Osteocyte (in vitro differentiated cells): ENCODE results near the gene CCDC192. TPM values are rescaled to one million over a fixed set of nuclear protein-coding genes. Genes with fewer than 3 reads are reported as not detected.

ENCODE experiments used
- DNase-seq: peaks from one replicate; pipeline ENCODE4 v3.0.0; 2021; ENCODE audit warnings: mixed read lengths; ENCODE audit not compliant: unreplicated experiment; ENCODE audit errors: extremely low spot score
- H3K27ac Mint-ChIP-seq: one replicate; pipeline ENCODE4 v1.8.0; 2021; ENCODE audit warnings: mild to moderate bottlenecking, mixed read lengths; ENCODE audit not compliant: unreplicated experiment
- H3K27me3 Mint-ChIP-seq: one replicate; pipeline ENCODE4 v1.8.0; 2021; ENCODE audit warnings: mixed read lengths; ENCODE audit not compliant: unreplicated experiment
- H3K36me3 Mint-ChIP-seq: one replicate; pipeline ENCODE4 v1.8.0; 2021; ENCODE audit warnings: mixed read lengths; ENCODE audit not compliant: unreplicated experiment
- H3K4me1 Mint-ChIP-seq: one replicate; pipeline ENCODE4 v1.8.0; 2021; ENCODE audit warnings: mixed read lengths; ENCODE audit not compliant: unreplicated experiment
- H3K4me3 Mint-ChIP-seq: one replicate; pipeline ENCODE4 v1.8.0; 2021; ENCODE audit warnings: mild to moderate bottlenecking, moderate library complexity, mixed read lengths; ENCODE audit not compliant: unreplicated experiment
- H3K9me3 Mint-ChIP-seq: one replicate; pipeline ENCODE4 v1.8.0; 2021; ENCODE audit warnings: mixed read lengths; ENCODE audit not compliant: unreplicated experiment
- total RNA-seq: library from RNA; stranded (reverse); gene quantifications from 2 replicates; pipeline ENCODE4 v1.2.1, GENCODE V29; 2021
- TF ChIP-seq, protein P1 (sequence below): fragments of 200-600 bp; sonication (generic); IDR thresholded peaks from 2 replicates; pipeline ENCODE4 v1.5.0; 2021; ENCODE audit warnings: antibody characterized with exemption, mild to moderate bottlenecking, moderate library complexity

Gene CCDC192
- total RNA-seq, 1 donor from 2014 or later, result not detected

DNA sequence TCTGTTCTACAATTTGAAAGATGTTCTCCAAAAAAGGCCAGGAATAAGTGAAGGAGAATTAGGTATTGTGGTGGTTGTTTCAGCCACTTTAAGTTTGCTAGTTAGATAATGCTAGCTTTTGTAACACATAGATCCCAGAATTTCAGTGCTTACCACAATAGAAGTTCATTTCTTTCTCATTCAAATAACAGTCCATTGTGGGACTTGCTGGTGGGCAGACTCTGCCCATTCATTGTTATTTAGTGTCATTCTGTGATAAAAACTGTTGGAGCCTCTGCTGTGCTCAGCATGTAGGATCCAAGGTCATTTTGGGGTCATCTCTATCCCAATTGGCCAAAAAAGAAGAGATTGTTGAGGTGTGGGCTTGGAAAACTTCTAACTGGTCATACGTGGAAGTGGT lies 106.8 kb downstream of the CCDC192 start:
- TF ChIP-seq, protein P1, sequence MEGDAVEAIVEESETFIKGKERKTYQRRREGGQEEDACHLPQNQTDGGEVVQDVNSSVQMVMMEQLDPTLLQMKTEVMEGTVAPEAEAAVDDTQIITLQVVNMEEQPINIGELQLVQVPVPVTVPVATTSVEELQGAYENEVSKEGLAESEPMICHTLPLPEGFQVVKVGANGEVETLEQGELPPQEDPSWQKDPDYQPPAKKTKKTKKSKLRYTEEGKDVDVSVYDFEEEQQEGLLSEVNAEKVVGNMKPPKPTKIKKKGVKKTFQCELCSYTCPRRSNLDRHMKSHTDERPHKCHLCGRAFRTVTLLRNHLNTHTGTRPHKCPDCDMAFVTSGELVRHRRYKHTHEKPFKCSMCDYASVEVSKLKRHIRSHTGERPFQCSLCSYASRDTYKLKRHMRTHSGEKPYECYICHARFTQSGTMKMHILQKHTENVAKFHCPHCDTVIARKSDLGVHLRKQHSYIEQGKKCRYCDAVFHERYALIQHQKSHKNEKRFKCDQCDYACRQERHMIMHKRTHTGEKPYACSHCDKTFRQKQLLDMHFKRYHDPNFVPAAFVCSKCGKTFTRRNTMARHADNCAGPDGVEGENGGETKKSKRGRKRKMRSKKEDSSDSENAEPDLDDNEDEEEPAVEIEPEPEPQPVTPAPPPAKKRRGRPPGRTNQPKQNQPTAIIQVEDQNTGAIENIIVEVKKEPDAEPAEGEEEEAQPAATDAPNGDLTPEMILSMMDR, result no peak
- H3K9me3 Mint-ChIP-seq, result peaks cover 2% of the 10 kb centered on the region
- DNase-seq, result no peak
- H3K27ac Mint-ChIP-seq, result no peak overlapping the region
- peaks cover 40% of the 10 kb centered on the region for H3K4me1 Mint-ChIP-seq
- H3K27me3 Mint-ChIP-seq, result no peaks in the 10 kb centered on the region
- H3K4me3 Mint-ChIP-seq, result no peak overlapping the region
- no peaks in the 10 kb centered on the region for H3K36me3 Mint-ChIP-seq

DNA sequence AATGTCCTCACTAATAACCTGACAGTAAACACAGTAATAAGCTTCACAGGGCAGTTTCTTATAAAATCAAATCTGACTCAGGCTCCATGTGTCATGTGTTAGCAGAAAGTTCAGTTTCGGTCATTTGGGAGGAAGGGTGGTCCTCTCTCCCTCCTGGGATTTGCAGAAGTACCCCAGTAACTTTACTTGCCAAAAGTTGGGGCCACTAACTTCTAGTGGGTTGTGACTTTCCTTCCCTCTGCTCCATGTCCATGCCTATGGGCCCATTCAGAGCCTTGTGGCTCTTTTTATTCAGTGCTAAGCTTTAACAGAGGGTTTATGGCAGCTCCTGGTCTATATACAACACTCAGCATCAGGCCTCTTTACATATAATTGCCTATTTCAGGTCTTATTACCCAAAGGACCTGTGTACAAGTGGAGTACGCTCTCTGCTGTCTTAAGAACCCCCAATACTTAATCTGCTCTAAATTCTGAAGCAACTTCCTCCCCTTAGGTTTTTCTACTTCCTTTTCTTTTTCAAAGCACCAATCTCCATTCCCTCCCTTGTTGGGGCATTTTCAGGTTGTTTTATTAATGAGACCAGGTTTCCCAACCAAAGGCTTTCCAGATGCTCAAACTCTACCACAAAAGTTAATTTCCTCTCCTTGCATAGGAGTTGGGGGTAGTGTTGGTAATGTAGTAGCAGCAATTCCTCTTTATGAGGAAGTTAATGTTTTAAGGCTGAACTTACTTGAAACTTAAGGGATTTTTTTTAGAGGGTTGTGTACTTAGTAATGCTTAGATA lies 107.7 kb downstream of the CCDC192 start:
- peaks cover 44% of the 10 kb centered on the region for H3K4me1 Mint-ChIP-seq
- no peak overlapping the region for H3K4me3 Mint-ChIP-seq
- no peaks in the 10 kb centered on the region for H3K27me3 Mint-ChIP-seq
- H3K9me3 Mint-ChIP-seq, result peaks cover 4% of the 10 kb centered on the region
- DNase-seq, result no peak
- no peaks in the 10 kb centered on the region for H3K36me3 Mint-ChIP-seq
- TF ChIP-seq, protein P1, result no peak
- peak overlapping the region; percentile 9 for H3K27ac Mint-ChIP-seq

DNA sequence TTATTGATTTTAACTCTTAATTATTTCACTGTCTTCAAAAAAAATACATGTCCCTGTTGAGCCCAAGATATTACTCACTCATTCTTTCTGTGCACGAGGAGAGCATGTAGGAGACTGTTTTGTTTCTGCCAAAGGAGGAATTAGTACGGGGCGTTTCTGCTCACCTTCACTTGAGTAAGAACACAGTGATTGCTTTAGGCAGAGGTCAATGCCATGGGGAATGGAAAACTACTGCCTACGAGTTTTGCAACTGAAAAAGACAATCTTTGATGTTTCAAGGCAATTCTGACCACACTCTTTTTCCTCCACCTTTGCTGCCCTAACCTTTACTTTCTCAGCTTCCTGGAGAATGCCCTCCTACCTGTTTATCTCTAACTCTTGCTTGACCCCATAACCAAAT lies 109.4 kb downstream of the CCDC192 start:
- Mint-ChIP-seq H3K36me3 (no peaks in the 10 kb centered on the region), H3K4me1 (peaks cover 44% of the 10 kb centered on the region), H3K9me3 (peaks cover 4% of the 10 kb centered on the region), H3K27me3 (no peaks in the 10 kb centered on the region), H3K4me3 (no peak overlapping the region), H3K27ac (peak overlapping the region; percentile 59)
- DNase-seq, result no peak
- TF ChIP-seq, protein P1, result no peak

DNA sequence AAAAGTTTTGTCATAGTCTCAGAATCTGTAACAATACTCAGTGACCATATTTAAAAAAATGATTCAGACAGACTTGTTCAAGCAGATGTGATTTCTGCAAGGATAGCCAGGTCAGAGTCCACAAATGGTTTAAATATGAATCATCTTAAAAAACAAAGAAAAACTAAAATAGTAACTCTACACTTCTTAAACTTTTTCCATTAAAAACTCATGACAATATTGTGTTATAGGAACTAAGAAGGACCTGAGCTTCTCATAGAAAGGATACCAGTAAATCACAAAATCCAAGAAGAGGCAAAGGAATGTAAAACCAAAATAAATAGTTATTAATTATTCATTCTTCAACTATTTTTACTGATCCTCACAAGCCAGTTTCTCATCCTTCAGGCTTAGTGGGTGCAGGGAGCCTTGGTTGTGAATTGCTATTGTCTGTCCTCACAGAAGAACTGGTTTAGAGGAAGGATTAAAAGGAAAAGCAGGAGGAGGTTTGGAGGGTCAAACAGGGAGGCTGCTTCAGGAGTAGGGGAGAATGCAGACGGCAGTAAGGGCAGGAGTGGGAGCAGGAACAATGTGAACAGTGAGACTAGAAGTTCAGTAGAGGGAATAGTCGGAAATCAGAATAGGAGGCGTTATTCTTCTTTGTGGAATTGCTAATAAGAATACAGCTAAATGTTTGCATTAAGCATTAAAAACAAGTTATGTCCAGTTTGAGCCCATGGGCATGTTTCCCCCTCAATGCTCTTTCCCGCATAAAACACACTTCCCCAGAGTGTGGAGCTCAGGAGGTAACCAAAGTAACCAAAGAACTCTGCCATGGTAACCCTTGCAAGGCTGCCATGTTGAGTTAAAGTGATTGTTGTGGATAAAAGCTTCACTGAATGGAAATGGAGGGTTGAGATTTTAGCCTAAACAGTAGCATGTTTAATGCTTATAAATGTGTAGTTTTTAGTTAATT lies 110.7 kb downstream of the CCDC192 start:
- Mint-ChIP-seq H3K27me3 (no peaks in the 10 kb centered on the region), H3K9me3 (peaks cover 4% of the 10 kb centered on the region), H3K4me1 (peaks cover 42% of the 10 kb centered on the region), H3K27ac (peak overlapping the region; percentile 100), H3K4me3 (peak overlapping the region; percentile 75), H3K36me3 (no peaks in the 10 kb centered on the region)
- no peak for DNase-seq
- TF ChIP-seq, protein P1, result no peak

DNA sequence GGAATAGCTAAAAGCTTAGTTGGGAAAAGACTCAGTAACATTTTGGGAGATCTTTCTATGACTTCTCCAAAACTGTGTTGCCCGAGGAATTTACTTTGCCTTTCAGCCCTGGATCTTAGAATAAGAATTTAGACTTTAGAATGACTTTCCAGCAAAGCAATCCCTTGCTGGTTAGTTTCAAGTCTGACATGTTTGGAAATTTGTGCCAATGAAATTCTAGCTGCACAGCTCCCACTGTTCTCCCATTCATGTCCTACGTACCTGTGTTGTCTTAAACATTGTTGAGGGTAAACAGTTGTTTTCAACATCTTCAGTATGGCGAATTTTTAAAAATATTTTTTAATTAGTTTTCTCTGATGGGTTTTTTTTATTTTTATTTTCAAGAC lies 111.4 kb downstream of the CCDC192 start:
- Mint-ChIP-seq H3K9me3 (peaks cover 4% of the 10 kb centered on the region), H3K27ac (peak overlapping the region; percentile 100), H3K36me3 (no peaks in the 10 kb centered on the region), H3K4me1 (peaks cover 42% of the 10 kb centered on the region), H3K4me3 (no peak overlapping the region), H3K27me3 (no peaks in the 10 kb centered on the region)
- DNase-seq, result no peak
- TF ChIP-seq, protein P1, result no peak
